D721Med (cell line): ENCODE measurements around the gene PPP3CA.

ENCODE experiments used
- DNase-seq: peaks from one replicate; pipeline ENCODE4 v3.0.0; 2011; ENCODE audit warnings: low spot score; ENCODE audit not compliant: insufficient read length
- FAIRE-seq: peaks from 2 replicates; lab custom pipeline; 2011; peaks lifted over from hg19 to GRCh38; lab: Jason Lieb, UNC
- CTCF ChIP-seq: IDR thresholded peaks from 2 replicates; pipeline ENCODE4 v1.5.1; 2012; ENCODE audit warnings: mild to moderate bottlenecking, control low read depth; ENCODE audit not compliant: insufficient read depth; ENCODE audit errors: missing control alignments

Gene PPP3CA

GRCh38 chr4:101222156-101222845, 125.0 kb downstream of the PPP3CA start:
- TF ChIP-seq CTCF: no peak
- DNase-seq (no peak), FAIRE-seq (no peak)

- DNase-seq (no peak), FAIRE-seq (no peak)
- no peak for TF ChIP-seq CTCF
Measured at GRCh38 chr4:101221294-101221693, 126.0 kb downstream of the PPP3CA start.

GRCh38 chr4:101218894-101219293, 128.4 kb downstream of the PPP3CA start:
- FAIRE-seq: no peak
- DNase-seq: no peak

GRCh38 chr4:101218346-101218745, 129.0 kb downstream of the PPP3CA start:
- DNase-seq: no peak
- no peak for FAIRE-seq
- no peak for TF ChIP-seq CTCF

More at GRCh38 chr4:101218894-101219293, 128.4 kb downstream of the PPP3CA start:
- TF ChIP-seq CTCF: no peak

- DNase-seq (no peak), FAIRE-seq (no peak)
- TF ChIP-seq CTCF: no peak
Measured at GRCh38 chr4:101217353-101218031, 129.8 kb downstream of the PPP3CA start.

- no peak for TF ChIP-seq CTCF
- DNase-seq: no peak
- peak; percentile 32 for FAIRE-seq
Measured at GRCh38 chr4:101211146-101211553, 136.2 kb downstream of the PPP3CA start.

- no peak for TF ChIP-seq CTCF
- DNase-seq (no peak), FAIRE-seq (no peak)
Measured at GRCh38 chr4:101210331-101210730, 137.0 kb downstream of the PPP3CA start.
